Kidney tubule cell (primary cell): ENCODE results near the gene SSB.
"Not testable (repeated sequence)": the region's sequence is repeated elsewhere in the genome, so short reads cannot be mapped to it uniquely, and the experiment has no call there.

Experiments
- DNase-seq: peaks from one replicate; pipeline ENCODE4 v3.0.0-alpha.2; 2018; ENCODE audit warnings: low spot score

Gene SSB

GRCh38 chr2:169828141-169828811 lies 29.6 kb downstream of the SSB start:
- DNase-seq: peak; percentile 53

GRCh38 chr2:169834401-169834800 lies 35.7 kb downstream of the SSB start:
- DNase-seq: no peak

- DNase-seq: no peak
These were observed 40.2 kb downstream of the SSB start for GRCh38 chr2:169838743-169839489.

- no peak for DNase-seq
These were observed 41.5 kb downstream of the SSB start for GRCh38 chr2:169839954-169840746.

GRCh38 chr2:169840747-169841142 lies 42.1 kb downstream of the SSB start:
- DNase-seq: no peak

GRCh38 chr2:169841625-169842024 lies 43.0 kb downstream of the SSB start:
- DNase-seq: not testable (repeated sequence)

- no peak for DNase-seq
These were observed 46.3 kb downstream of the SSB start for GRCh38 chr2:169845016-169845415.

- DNase-seq: not testable (repeated sequence)
These were observed 50.5 kb downstream of the SSB start for GRCh38 chr2:169848959-169849693.

- no peak for DNase-seq
These were observed 51.0 kb downstream of the SSB start for GRCh38 chr2:169849710-169850109.

GRCh38 chr2:169853041-169853668 lies 54.5 kb downstream of the SSB start:
- no peak for DNase-seq

GRCh38 chr2:169855281-169856258 lies 56.9 kb downstream of the SSB start:
- DNase-seq: not testable (repeated sequence)

- DNase-seq: no peak
These were observed 60.8 kb downstream of the SSB start for GRCh38 chr2:169859423-169859822.

- no peak for DNase-seq
These were observed 61.5 kb downstream of the SSB start for GRCh38 chr2:169860149-169860548.
